Vagina (tissue), 2 donors: ENCODE measurements around the gene TRIM44.

Experiments used
- CTCF ChIP-seq, 3 experiments: fragments of 450-650 bp in 2 of 3; fragments of 200-600 bp in 1 of 3; sonication (generic) in 1 of 3; IDR thresholded peaks; one replicate each; pipeline ENCODE4 v1.5.1; 2017 to 2019; ENCODE audit warnings: antibody characterized with exemption in 3 of 3, mild to moderate bottlenecking in 2 of 3, moderate library complexity in 2 of 3
- POLR2A ChIP-seq, 2 donors: fragments of 450-650 bp; IDR thresholded peaks; one replicate each; pipeline ENCODE4 v1.6.1; 2017; ENCODE audit warnings: antibody characterized with exemption in 2 of 2, mild to moderate bottlenecking in 2 of 2, moderate library complexity in 2 of 2

- no peak for TF ChIP-seq POLR2A (IDR thresholded peaks at IDR 0.05)
- no peak for TF ChIP-seq CTCF (IDR thresholded peaks at IDR 0.05)
Measured at GRCh38 chr11:35623621-35624168, 38.9 kb upstream of the TRIM44 start.
